ENCODE data around the gene TAX1BP1.
"Not testable (repeated sequence)": the region's sequence is repeated elsewhere in the genome, so short reads cannot be mapped to it uniquely, and the experiment has no call there.

The TAX1BP1 gene

DNA sequence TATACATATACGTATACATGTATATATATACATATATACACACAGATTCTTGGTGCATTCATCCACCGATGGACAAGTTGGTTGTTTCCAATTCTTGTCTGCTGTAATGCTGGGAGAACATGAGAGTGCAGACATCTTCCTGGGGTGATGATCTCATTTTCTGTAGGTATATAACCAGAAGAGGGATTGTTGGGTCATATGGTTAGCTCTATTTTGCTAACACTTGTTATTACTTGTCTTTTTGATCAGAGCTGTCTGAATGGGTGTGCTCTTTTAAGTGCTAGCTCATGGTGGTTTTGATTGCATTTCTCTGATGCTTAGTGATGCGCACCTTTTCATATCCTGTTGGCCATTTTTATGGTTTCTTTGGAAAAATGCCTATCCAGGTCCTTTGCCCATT, 106.4 kb downstream of the TAX1BP1 start:
- DNase-seq: no peak

DNA sequence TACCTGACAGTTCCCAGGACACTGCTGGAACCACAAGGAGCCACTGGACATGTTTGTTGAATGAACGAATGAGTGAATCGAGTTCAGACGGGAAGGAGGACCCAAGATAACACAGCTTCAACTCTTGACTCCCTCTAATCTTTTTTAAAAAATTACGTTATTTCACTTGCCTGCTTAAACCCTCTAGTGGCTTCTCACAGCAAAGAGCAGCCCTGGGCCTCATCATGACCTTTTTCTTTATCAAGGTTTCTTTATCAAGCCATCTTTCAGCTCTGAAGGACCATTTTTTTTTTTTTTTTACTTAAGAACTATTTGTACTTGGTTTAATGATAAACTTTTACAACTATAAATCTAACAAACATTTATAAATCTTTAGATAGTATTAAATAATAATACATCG, 110.6 kb downstream of the TAX1BP1 start:
- no peak for DNase-seq

DNA sequence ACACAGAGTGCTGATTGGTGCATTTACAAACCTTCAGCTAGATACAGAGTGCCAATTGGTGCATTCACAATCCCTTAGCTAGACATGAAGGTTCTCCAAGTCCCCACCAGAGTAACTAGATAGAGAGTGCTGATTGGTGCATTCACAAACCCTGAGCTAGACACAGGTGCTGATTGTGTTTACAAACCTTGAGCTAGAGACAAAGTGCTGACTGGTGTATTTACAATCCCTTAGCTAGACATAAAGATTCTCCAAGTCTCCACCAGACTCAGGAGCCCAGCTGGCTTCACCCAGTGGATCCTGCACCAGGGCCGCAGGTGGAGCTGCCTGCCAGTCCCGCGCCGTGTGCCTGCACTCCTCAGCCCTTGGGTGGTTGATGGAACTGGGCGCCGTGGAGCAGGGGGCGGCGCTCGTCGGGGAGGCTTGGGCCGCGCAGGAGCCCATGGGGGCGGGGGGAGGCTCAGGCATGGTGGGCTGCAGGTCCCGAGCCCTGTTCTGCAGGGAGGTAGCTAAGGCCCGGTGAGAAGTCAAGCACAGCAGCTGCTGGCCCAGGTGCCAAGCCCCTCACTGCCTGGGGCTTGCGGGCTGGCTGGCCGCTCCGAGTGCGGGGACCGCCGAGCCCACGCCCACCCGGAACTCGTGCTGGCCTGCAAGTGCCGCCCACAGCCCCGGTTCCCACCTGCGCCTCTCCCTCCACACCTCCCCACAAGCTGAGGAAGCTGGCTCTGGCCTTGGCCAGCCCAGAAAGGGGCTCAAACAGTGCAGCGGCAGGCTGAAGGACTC, 116.9 kb downstream of the TAX1BP1 start:
- not testable (repeated sequence) for DNase-seq

DNA sequence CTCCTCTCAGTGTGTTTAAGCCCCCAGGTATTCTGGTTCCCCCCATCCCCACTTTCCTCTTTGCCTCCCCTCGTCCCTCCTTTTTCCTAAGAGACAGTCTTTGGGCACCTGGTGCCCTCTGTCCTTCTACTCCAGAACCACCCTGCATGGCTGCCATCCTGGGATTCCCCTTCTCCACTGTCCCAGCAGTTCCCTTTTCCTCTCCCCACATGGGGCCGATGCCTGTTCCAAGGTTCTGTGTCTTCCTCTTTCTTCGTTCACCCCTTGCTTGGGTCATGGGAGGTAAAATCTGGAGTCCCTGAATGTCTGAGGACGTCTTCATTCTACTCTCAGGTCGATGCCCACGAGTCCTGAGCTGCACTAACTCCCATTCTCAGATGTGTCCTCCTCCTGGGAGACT, 120.8 kb downstream of the TAX1BP1 start:
- no peak for DNase-seq

DNA sequence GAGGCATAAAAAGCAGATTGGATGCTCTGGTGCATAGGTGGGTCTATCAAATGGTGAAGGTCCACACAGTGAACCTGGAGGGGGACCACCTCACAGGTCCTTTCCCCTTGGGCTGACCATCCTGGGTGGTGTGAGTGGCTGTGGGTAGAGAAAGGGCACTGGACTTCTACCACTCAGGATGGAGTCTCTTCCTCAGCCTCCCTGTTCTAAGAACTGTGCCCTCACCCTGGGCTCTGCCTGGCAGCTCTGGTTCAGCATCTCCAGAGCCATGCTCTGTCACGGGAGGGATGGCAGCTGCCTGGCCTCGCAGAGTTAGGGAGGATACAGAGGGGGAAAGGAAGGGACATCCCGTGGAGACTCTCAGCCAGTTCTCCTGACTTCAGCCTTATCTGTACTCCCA, 121.8 kb downstream of the TAX1BP1 start:
- no peak for DNase-seq

DNA sequence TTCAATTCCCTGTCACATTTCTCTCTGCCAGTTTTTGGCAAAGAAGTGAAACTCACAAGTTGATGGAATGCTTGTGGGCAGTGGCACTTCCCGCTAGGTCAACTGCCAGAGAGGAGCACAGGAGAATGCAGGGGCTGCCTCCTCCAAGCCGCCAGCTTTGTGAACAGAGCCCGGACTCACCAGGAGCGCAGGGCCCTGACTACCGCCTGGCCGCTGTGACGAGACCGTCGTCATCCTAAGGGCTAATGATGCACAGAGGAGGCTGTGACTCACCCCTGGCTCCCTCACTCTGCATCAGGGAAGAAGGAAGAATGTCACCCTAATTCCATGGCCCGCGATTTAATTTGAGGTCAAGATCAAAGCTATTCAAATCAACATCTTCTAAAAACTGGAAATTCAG, 123.9 kb downstream of the TAX1BP1 start:
- no peak for DNase-seq

DNA sequence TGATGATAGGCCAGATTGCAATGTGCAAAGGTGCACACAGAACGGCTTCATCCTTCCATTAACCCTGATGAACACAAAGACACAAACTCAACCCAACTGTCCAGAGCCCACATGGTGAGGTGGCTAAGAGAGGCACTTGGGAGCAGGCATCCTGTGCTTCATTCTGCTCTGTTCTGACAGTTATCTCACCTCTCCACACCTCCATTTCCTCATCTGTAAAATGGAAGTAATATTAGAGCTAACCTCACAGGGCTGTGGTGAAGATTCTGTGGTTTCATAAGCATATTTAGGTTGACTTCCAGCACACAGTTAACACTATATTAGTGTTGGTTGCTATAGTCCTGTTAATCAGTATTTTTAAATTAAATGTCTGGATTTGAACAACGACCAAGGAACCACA, 126.3 kb downstream of the TAX1BP1 start:
- no peak for DNase-seq

DNA sequence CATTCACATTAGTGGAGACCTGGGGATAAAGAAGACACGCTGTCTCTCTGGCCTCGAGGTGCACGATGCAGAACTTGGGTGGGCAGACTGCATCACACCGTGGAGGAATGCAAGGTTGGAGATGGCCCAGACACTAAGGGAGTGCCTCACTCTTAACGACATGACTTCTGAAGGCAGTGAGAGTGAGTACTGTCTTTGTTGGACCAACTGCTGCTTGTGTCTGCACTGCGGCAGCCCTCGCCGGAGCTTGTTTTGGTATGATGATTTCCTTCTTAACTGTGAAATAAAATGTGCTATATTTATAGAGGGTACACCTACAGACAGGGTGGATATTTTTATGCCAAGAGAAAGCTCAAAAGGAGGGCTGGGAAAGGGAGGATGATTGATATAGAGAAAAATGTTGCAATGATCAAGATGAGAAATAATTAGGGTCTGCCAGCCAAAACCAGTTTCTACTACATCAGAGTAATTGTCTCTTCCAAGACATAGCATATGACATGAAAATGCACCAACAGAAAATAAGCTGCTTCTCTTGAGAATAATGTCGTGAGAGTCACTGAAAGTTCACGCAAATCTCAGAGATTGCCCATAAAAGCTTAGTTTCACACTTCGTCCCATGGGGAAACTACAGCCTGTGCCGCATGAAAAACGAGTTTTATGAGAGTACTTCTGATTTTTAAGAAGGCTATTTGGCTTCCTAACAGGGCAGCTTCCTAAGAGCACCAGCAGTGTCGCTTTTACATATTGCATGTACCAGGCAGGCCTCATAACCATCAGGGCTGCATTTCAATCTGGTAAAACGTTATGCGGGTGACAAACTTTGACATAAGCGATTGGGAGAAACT, 127.1 kb downstream of the TAX1BP1 start:
- DNase-seq: no peak

DNA sequence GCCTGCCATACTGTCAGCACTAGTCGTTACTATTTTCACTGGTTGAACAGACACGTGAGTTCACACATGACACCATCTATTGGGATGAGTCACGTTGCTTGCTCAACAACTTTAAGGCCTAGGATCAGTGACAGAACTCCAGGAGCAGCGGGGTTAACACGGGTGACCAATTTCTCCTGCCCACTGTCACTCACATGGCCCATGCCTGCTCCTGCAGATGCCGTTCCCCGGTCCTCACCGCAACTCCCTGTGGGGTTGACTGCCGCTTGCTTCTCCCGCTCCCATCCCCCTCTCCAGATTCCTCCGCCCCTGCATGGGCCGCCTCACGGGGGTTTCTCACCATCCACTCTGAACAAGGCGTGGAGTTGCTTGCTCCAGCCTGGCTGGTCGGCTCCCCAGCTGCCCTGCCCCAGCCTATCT, 128.2 kb downstream of the TAX1BP1 start:
- DNase-seq: no peak

DNA sequence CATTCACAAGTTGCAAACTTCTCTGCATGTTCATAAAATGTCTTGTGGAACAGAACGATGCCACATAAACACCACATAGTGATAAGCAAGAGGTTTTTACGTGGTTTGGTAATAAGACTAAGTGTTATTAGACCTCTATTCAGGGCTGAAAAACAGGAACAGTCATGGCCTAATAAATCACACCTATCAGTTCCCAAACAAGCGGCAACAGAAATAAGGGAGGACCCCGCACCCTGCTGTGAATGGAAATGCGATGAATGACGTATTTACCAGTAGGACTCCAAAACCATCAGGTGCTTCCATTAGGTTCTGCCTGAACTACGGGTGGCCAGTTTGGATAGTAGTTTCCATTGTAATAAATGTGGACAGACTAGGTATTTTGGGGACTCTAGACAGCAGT, 129.1 kb downstream of the TAX1BP1 start:
- no peak for DNase-seq

DNA sequence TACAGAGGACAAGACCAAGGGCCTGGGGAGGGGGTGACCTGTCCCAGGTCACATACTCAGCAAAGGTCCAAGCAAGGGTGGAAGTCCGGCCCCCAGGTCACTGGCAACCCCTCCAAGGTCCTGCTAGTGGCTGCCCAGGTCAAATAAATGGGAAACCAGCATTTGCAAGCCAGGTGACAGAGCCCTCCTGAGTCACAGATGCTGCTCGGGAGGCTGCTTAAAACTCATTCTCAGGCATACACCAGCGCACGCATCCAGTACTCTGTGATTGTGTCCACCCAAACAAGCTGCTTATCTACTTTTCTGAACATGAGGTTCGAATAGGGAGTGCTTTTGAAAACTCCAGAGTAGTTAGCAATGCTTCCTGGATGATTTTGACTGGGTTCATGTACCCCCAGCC, 130.6 kb downstream of the TAX1BP1 start:
- DNase-seq: no peak

DNA sequence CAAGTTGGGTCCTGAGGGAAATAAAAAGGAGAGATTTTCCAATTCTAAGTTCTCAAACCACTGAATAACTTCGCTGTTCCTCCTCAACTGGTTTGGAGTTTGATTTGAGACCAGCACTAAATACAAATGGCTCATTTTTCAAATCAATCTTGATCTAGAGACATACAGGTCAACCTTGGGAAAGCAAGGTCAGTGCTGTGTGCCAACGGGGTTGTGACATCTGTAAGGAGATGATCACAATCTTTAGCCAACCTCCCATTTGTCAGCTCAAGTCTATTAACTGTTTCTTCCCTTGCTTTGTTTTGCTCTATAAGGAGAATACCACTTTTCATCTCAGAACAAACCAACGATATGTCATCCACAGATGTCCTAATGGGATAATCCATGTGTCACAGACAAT, 131.1 kb downstream of the TAX1BP1 start:
- no peak for DNase-seq

DNA sequence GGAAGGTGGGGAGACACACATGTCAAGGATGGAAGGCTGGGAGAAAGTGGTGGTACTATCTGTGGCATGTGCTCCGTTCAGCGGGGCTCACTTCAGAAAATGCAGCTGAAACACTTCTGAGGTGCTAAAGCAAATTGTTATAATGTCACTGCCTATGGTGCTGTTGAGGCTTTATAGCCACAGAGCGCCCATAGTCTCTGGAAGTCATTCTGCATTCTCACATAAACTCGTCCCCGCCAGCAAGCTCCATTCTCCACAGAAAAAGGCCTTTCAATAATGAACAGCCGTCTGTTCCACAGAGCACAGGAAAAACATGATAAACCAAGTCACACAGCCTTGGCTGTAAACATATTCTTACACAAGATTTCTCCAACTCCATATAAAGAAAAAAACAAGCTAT, 131.9 kb downstream of the TAX1BP1 start:
- no peak for DNase-seq

DNA sequence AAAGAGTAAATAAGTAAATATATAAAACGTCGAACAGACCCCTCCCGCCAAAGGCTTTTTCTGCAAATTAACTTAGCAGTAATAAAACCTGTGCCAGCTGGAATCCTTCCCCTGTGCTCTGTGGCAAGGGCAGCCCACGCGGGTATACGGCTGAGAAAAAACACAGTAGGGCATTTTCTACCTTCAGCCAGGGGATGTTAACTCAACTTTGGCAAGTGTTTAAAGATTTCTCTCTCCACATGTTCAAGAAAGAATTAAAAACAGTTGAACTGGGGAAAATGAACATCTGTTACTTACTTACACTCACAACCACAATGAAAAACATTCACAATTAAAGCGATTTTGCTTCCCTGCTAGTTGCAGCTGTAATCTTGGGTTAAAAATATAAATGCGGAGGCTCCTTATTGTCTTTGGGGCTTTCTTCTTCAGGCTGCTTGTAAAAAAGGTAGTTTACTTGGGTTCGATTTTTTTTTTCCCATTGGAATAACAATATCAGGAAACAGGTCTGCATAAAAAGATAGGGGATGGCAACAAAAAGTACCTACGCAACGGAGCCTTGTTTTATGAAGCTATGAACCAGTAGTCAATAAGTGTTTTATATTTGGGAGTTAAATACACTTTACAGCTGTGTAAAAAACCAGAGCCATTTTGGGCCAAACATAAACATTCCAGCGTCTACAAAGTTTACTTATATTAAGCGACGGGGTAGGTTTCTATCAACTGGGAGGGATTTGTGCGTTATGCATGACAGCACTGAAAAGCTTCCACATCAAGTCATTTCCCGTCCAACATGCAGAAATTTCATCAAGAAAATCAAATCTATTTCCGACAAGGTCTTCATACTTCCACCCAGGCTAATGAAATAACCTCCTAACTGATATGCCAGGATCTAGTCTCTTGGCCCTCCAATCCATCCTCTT, 132.7 kb downstream of the TAX1BP1 start:
- DNase-seq: no peak

DNA sequence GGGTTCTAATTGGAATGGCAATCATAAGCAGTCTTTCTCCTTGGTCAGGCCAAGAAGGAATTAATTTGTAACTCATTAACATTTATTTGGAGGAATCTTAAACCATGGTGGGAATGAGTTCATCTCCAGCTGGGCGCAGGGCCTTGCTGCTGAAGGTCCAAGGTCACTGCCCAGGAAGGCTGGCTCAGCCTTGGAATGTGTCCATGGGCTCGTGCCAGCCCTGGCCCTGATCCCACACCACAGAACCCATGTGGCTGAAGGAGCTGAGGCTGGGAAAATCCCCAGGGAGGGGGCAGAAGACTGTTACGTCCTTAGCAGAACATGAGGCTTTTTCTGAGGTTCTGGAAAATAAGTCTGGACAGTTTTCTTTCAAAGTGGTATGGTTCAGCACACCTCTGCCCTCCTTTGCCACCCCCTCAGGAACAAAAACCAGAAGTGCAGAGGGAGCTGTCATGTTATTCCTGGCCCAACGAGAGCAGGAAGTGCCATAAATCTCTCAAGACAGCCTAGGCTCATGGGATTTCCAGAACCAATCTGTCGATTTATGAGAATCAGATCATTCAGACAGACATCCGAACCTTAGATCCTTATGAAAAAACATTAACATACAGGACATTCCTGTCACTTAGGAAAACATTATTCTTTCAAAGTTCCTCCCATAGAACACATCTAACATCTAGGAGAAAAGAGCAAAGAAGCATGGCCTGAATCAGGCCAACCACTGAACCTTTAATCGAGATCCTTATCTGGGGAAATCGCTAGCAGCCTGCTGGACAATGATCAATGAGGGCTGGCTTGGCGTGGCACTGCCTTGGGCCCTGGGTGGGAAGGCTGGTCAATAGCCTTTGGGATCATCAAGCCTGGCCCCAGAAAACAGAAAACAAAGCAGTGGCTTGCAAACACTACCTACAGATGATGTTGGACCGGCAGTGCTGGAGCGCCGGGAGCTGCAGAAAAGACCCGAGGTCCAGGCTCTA, 134.3 kb downstream of the TAX1BP1 start:
- no peak for DNase-seq

DNA sequence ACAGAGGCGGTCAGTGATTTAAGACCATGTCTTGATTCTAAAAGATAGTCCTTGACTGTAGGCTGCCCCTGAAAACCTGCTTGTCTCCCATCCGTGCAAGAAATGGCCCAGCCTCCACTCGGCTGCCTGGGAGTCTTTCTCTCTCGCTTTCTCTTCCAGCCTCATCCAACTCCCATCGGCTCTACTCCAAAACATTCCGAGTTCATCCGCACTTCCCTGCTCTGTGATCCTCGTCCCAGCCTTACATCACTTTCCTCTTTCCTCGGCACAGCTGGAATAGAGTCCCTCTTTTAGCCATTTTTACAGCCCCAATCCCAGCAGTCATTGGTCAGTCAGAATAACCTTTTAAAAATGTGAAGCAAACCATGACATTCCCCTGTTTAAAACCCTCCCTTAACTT, 135.1 kb downstream of the TAX1BP1 start:
- DNase-seq: no peak

DNA sequence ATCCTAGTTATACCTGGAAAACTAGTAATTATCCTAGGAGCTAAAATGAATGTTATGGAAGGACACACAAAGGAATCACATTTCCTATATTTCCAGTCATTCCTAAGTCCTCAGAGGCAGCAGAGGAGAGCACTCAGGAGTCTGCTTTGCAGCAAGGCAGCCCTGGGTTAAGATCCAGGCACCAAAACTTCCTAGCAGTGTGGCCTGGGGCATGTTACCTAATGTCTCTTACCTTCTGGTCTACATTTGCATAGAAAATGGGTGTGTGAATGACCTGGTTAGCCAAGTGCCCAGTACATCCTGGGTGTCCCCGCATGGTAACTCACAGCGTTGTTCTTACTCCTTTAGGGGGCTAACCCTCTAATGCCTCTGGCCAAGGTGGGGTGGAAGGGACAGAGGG, 135.9 kb downstream of the TAX1BP1 start:
- no peak for DNase-seq

DNA sequence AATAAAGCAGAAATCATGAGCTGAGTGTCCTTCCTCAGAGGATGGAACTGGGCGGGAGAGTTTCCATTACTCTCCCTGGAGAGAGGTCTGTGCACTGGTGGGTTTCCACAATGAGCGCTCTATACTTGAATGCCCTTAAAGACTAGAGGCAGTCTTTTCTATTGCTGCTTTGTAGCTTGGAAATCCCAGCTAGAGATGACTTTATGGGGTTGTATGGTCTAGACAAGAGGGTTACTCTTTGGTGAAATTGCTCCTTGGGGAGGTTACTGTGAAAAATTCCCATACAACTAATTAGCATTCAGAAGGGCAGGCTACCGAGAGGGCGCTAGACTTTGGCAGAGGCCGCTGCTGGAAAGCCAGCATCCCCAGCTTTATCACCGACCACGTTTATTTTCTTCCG, 136.8 kb downstream of the TAX1BP1 start:
- DNase-seq: no peak
